ENCODE measurements around the gene PBX3.

DNA sequence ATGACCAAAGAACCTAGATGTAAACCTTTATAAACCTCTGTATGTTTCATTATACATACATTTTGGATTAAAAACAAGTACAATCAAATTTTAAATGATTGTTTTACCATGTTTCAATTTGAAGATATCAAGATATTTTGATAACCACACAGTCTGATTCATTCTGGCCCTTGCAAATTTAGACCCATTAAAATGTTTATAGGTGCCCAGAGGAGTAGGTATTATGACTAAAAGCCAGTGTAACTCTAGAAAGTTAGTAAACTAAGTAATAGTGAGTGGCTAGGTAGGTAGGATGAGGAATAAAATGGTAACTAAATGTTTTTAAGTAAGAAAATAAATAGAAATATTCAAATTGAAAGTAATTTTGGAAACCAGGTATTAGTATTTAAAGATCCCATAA lies 165.5 kb downstream of the PBX3 start:
- TF ChIP-seq EZH2 (IDR thresholded peaks at IDR 0.05; ENCODE audit: borderline replicate concordance, low read length) = no peak
- TF ChIP-seq, protein P1, sequence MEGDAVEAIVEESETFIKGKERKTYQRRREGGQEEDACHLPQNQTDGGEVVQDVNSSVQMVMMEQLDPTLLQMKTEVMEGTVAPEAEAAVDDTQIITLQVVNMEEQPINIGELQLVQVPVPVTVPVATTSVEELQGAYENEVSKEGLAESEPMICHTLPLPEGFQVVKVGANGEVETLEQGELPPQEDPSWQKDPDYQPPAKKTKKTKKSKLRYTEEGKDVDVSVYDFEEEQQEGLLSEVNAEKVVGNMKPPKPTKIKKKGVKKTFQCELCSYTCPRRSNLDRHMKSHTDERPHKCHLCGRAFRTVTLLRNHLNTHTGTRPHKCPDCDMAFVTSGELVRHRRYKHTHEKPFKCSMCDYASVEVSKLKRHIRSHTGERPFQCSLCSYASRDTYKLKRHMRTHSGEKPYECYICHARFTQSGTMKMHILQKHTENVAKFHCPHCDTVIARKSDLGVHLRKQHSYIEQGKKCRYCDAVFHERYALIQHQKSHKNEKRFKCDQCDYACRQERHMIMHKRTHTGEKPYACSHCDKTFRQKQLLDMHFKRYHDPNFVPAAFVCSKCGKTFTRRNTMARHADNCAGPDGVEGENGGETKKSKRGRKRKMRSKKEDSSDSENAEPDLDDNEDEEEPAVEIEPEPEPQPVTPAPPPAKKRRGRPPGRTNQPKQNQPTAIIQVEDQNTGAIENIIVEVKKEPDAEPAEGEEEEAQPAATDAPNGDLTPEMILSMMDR (conservative IDR thresholded peaks at IDR 0.05 in 1 of 2, IDR thresholded peaks at IDR 0.05 in 1 of 2; ENCODE audit: extremely low read depth in 1 of 2, insufficient read depth in 1 of 2, low read depth in 1 of 2, low read length in 2 of 2) = no peak
